IMR-90 (cell line): ENCODE measurements around the gene SPCS3. TPM values are rescaled to one million over a fixed set of nuclear protein-coding genes. Genes with fewer than 3 reads are reported as not detected.

Source experiments
- ATAC-seq: fragments of 200-7000 bp; cut with Tn5 transposase; 2 replicates; pipeline ENCODE4 v1.9.1; 2020; ENCODE audit warnings: low read depth, mild to moderate bottlenecking, moderate library complexity
- BruUV-seq: library from RNA; stranded (reverse); fragments of 400-500 nt; replicated peaks from 2 replicates; lab custom pipeline; 2021; lab: Mats Ljungman, UMichigan
- CTCF ChIA-PET: fragments of 300-600 bp; formaldehyde crosslinking; extraction: SDS; loops from one replicate; lab custom pipeline; 2021; ENCODE audit warnings: antibody characterized with exemption; lab: Yijun Ruan, JAX
- POLR2A ChIA-PET: fragments of 300-600 bp; sonication (Branson Sonifier 250); formaldehyde crosslinking; loops from one replicate; lab custom pipeline; 2022; ENCODE audit warnings: antibody characterized with exemption; ENCODE audit not compliant: unreplicated experiment; lab: Charles Lee
- DNase-seq: peaks from one replicate; pipeline ENCODE4 v3.0.0; 2013
- H2AFZ ChIP-seq: replicated peaks from 2 replicates; pipeline ENCODE3; 2013; ENCODE audit warnings: low read length, mild to moderate bottlenecking; ENCODE audit not compliant: poor library complexity
- H2AK5ac ChIP-seq: 2 replicates; pipeline ENCODE4 v1.6.1; 2013; ENCODE audit warnings: low read depth, low read length, inconsistent platforms
- H2AK9ac ChIP-seq: replicated peaks from 2 replicates; pipeline ENCODE3; 2013; ENCODE audit warnings: mild to moderate bottlenecking, low read depth, low read length, moderate library complexity; ENCODE audit not compliant: poor library complexity
- H2BK120ac ChIP-seq: 2 replicates; pipeline ENCODE4 v1.6.1; 2013; ENCODE audit warnings: low read depth, low read length, inconsistent platforms
- H2BK15ac ChIP-seq: 3 replicates; pipeline ENCODE4 v1.6.1; 2013; ENCODE audit warnings: low read depth, low read length, inconsistent platforms
- H2BK20ac ChIP-seq: 2 replicates; pipeline ENCODE4 v1.6.1; 2013; ENCODE audit warnings: low read depth, mild to moderate bottlenecking, inconsistent platforms, low read length, moderate library complexity
- H2BK5ac ChIP-seq: 2 replicates; pipeline ENCODE4 v1.6.1; 2013; ENCODE audit warnings: mild to moderate bottlenecking, low read depth, low read length, inconsistent platforms; ENCODE audit not compliant: poor library complexity, severe bottlenecking
- H3K14ac ChIP-seq: replicated peaks from 2 replicates; pipeline ENCODE4 v1.6.1; 2013; ENCODE audit warnings: low read depth, low read length, inconsistent platforms
- H3K18ac ChIP-seq: 2 replicates; pipeline ENCODE4 v1.6.1; 2013; ENCODE audit warnings: low read depth, low read length, control low read depth
- H3K23ac ChIP-seq: 2 replicates; pipeline ENCODE4 v1.6.1; 2013; ENCODE audit warnings: low read depth, low read length, inconsistent platforms
- H3K27ac ChIP-seq: 2 replicates; pipeline ENCODE4 v1.5.1; 2013; ENCODE audit warnings: mild to moderate bottlenecking, control low read depth, low read length; ENCODE audit not compliant: insufficient read depth
- H3K27me3 ChIP-seq: 2 replicates; pipeline ENCODE4 v1.6.1; 2013; ENCODE audit warnings: low read length; ENCODE audit not compliant: control insufficient read depth, insufficient read depth
- H3K36me3 ChIP-seq: 2 replicates; pipeline ENCODE4 v1.6.1; 2013; ENCODE audit warnings: low read length, mixed read lengths; ENCODE audit not compliant: control insufficient read depth, insufficient read depth
- H3K4ac ChIP-seq: 2 replicates; pipeline ENCODE4 v1.6.1; 2013; ENCODE audit warnings: low read depth, low read length, inconsistent platforms
- H3K4me1 ChIP-seq: 2 replicates; pipeline ENCODE4 v1.6.1; 2013; ENCODE audit warnings: low read length, mixed read lengths; ENCODE audit not compliant: control insufficient read depth, insufficient read depth
- H3K4me2 ChIP-seq: 2 replicates; pipeline ENCODE4 v1.6.1; 2013; ENCODE audit warnings: low read depth, mild to moderate bottlenecking, control low read depth, low read length, moderate library complexity
- H3K4me3 ChIP-seq: 2 replicates; pipeline ENCODE4 v1.5.1; 2013; ENCODE audit warnings: low read depth, mild to moderate bottlenecking, control low read depth, low read length, moderate library complexity; ENCODE audit not compliant: insufficient read depth
- H3K56ac ChIP-seq: 2 replicates; pipeline ENCODE4 v1.6.1; 2013; ENCODE audit warnings: low read length, inconsistent platforms; ENCODE audit not compliant: insufficient read depth; ENCODE audit errors: extremely low read depth
- H3K79me1 ChIP-seq, 2 experiments: 2 replicates each; pipeline ENCODE4 v1.6.1; 2013; ENCODE audit warnings: low read length in 2 of 2, inconsistent platforms in 1 of 2, low read depth in 1 of 2
- H3K9ac ChIP-seq: 2 replicates; pipeline ENCODE4 v1.6.1; 2013; ENCODE audit warnings: low read depth, low read length, control low read depth
- H3K9me1 ChIP-seq: 2 replicates; pipeline ENCODE4 v1.6.1; 2013; ENCODE audit warnings: low read length, inconsistent platforms; ENCODE audit not compliant: insufficient read depth
- H3K9me3 ChIP-seq: 2 replicates; pipeline ENCODE4 v1.6.1; 2013; ENCODE audit warnings: low read length; ENCODE audit not compliant: control insufficient read depth, insufficient read depth
- H4K20me1 ChIP-seq: 2 replicates; pipeline ENCODE4 v1.6.1; 2013; ENCODE audit warnings: low read length, inconsistent platforms; ENCODE audit not compliant: insufficient read depth
- H4K5ac ChIP-seq: 2 replicates; pipeline ENCODE4 v1.6.1; 2013; ENCODE audit warnings: mild to moderate bottlenecking, low read depth, low read length, control low read depth
- H4K8ac ChIP-seq, 2 experiments: 2 replicates each; pipeline ENCODE4 v1.6.1; 2013; ENCODE audit warnings: low read depth in 2 of 2, low read length in 2 of 2, control low read depth in 1 of 2, inconsistent platforms in 1 of 2
- H4K91ac ChIP-seq: 2 replicates; pipeline ENCODE4 v1.6.1; 2013; ENCODE audit warnings: low read depth, low read length, inconsistent platforms; ENCODE audit not compliant: insufficient read depth
- FOS ChIP-seq: fragments of 150-350 bp; IDR thresholded peaks from 2 replicates; pipeline ENCODE4 v1.6.1; 2016; ENCODE audit warnings: low read depth, low read length
- RFX5 ChIP-seq: IDR thresholded peaks from 2 replicates; pipeline ENCODE4 v1.8.0; 2012; ENCODE audit warnings: low read depth, mild to moderate bottlenecking, low read length, moderate library complexity
- WGBS, 2 experiments: methylation state at CpG; one replicate each; pipeline versions ENCODE4 v1.1.5 to v1.1.7; 2013; ENCODE audit warnings: missing lambda C conversion rate in 2 of 2; ENCODE audit not compliant: insufficient read length in 1 of 2; ENCODE audit errors: extremely low coverage in 2 of 2; 5-methylcytosine and 5-hydroxymethylcytosine counted together
- dilution Hi-C: fragments of 300-500 bp; cut with HindIII; formaldehyde crosslinking; loops from one replicate; pipeline ENCODE4 v1.14.3; 2018; ENCODE audit warnings: low sequenced_read_pairs; ENCODE audit not compliant: unreplicated experiment
- in situ Hi-C: fragments of 300-500 bp; cut with MboI; formaldehyde crosslinking; loops from 3 replicates; pipeline ENCODE4 v1.14.3; 2019; ENCODE audit warnings: low sequenced_read_pairs, inconsistent platforms, mixed read lengths
- intact Hi-C: fragments of 100-400 bp; cut with micrococcal nuclease; formaldehyde crosslinking; loops from 2 replicates; pipeline ENCODE4 v1.10.0; 2022
- polyA plus RNA-seq, 3 experiments: library from polyadenylated mRNA; depleted of rRNA; stranded (reverse); fragments of >200 nt; gene quantifications; 2 replicates each; pipeline ENCODE4 v1.2.3, GENCODE V29; 2012; ENCODE audit warnings: low replicate concordance in 1 of 3
- total RNA-seq: library from RNA; depleted of rRNA; stranded (reverse); fragments of >200 nt; gene quantifications from 2 replicates; pipeline ENCODE4 v1.2.3, GENCODE V29; 2012
- TF ChIP-seq, protein P1 (sequence below): fragments of 150-350 bp; IDR thresholded peaks from 2 replicates; pipeline ENCODE4 v1.6.1; 2016; ENCODE audit warnings: low read depth, mild to moderate bottlenecking, low read length, moderate library complexity, borderline replicate concordance
- TF ChIP-seq, protein P2 (sequence below): fragments of 150-350 bp; IDR thresholded peaks from 2 replicates; pipeline ENCODE4 v1.6.1; 2017; ENCODE audit warnings: mild to moderate bottlenecking, antibody characterized with exemption, low read length, low read depth

The SPCS3 gene
- total and polyA plus RNA-seq, 2 of the 4 experiments (the other 2 are of a cell fraction), result 41.6 to 77.4 TPM

DNA sequence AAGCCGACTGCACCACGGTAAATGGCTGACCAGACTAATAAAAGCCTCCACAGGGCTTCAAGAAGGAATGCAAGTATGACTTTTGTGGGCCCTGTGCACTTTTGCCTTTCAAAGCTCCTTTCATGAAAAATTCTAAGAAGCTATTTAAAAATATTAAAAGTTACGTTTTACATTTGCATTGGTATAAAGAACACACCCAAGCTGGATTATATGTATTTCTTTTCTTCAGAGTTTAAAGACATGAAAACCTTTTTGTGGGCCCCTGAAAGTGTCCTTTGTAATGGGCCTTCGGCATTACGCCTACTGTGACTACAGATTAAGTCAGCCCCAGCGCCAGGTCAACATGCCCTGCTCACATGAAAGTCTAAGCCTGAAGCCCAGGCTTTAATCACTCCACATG lies 30.2 kb upstream of the SPCS3 start:
- no peak overlapping the region for H2AK5ac ChIP-seq
- H3K27ac ChIP-seq, result no peak overlapping the region
- H3K4ac ChIP-seq, result no peak overlapping the region
- no peak overlapping the region for H2BK15ac ChIP-seq
- H3K4me2 ChIP-seq, result no peak overlapping the region
- no peak overlapping the region for H2AK9ac ChIP-seq
- H3K4me3 ChIP-seq, result no peak overlapping the region
- DNase-seq, result no peak
- POLR2A ChIA-PET, result no interaction called here
- H2BK5ac ChIP-seq, result no peak overlapping the region
- H3K9ac ChIP-seq, result no peak overlapping the region
- no peak overlapping the region for H3K56ac ChIP-seq
- peaks cover 6% of the 10 kb centered on the region for H3K4me1 ChIP-seq
- H4K5ac ChIP-seq, result no peak overlapping the region
- H3K27me3 ChIP-seq, result no peaks in the 10 kb centered on the region
- no peak overlapping the region for H4K91ac ChIP-seq
- H3K79me1 ChIP-seq, result no peaks in the 10 kb centered on the region
- H3K18ac ChIP-seq, result no peak overlapping the region
- CTCF ChIA-PET, result no interaction called here
- no peak overlapping the region for H4K8ac ChIP-seq
- no peaks in the 10 kb centered on the region for H3K36me3 ChIP-seq
- WGBS, 2 experiments, result 100% methylated on average over 3 of the region's 6 CpGs; no CpG with 5 or more reads in 1 of the 2 experiments
- dilution Hi-C loops (no loop called here), in situ Hi-C loops (no loop called here), intact Hi-C loops (no loop called here)
- H2AFZ ChIP-seq, result no peak overlapping the region
- no peak for ATAC-seq
- H4K20me1 ChIP-seq, result no peaks in the 10 kb centered on the region
- no peaks in the 10 kb centered on the region for H3K9me1 ChIP-seq
- no peak overlapping the region for H2BK120ac ChIP-seq
- H3K9me3 ChIP-seq, result no peaks in the 10 kb centered on the region
- TF ChIP-seq, protein P1, sequence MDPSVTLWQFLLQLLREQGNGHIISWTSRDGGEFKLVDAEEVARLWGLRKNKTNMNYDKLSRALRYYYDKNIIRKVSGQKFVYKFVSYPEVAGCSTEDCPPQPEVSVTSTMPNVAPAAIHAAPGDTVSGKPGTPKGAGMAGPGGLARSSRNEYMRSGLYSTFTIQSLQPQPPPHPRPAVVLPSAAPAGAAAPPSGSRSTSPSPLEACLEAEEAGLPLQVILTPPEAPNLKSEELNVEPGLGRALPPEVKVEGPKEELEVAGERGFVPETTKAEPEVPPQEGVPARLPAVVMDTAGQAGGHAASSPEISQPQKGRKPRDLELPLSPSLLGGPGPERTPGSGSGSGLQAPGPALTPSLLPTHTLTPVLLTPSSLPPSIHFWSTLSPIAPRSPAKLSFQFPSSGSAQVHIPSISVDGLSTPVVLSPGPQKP, result no peak
- TF ChIP-seq, protein P2, sequence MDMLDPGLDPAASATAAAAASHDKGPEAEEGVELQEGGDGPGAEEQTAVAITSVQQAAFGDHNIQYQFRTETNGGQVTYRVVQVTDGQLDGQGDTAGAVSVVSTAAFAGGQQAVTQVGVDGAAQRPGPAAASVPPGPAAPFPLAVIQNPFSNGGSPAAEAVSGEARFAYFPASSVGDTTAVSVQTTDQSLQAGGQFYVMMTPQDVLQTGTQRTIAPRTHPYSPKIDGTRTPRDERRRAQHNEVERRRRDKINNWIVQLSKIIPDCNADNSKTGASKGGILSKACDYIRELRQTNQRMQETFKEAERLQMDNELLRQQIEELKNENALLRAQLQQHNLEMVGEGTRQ, result no peak
- TF ChIP-seq RFX5 (no peak), FOS (no peak)
- BruUV-seq, result no TSS peak
- H3K23ac ChIP-seq, result no peak overlapping the region
- no peak overlapping the region for H3K14ac ChIP-seq
- no peak overlapping the region for H2BK20ac ChIP-seq
